HCT116 (cell line): Measurements from ENCODE around the gene SPATA16. TPM values are rescaled to one million over a fixed set of nuclear protein-coding genes. Genes with fewer than 3 reads are reported as not detected.

Experiments used
- ATAC-seq: fragments of 200-7000 bp; cut with Tn5 transposase; 2 replicates; pipeline ENCODE4 v1.9.1; 2020; ENCODE audit warnings: mild to moderate bottlenecking, moderate library complexity
- BruUV-seq: library from RNA; stranded (reverse); fragments of 400-500 nt; replicated peaks from 2 replicates; lab custom pipeline; 2021; lab: Mats Ljungman, UMichigan
- CTCF ChIA-PET: fragments of 300-600 bp; sonication (Branson Sonifier 250); formaldehyde crosslinking; loops from one replicate; lab custom pipeline; 2021; ENCODE audit warnings: antibody characterized with exemption; lab: Charles Lee
- POLR2A ChIA-PET: fragments of 300-600, 350-600 bp; sonication (Branson Sonifier 250); formaldehyde crosslinking; loops from one replicate; lab custom pipeline; 2021; ENCODE audit warnings: antibody characterized with exemption; lab: Charles Lee
- RAD21 ChIA-PET, 2 experiments: fragments of 300-600 bp; sonication (Branson Sonifier 250); formaldehyde crosslinking; loops; one replicate each; lab custom pipeline; 2023; ENCODE audit warnings: low total read pairs in 2 of 2; ENCODE audit not compliant: uncharacterized antibody in 2 of 2, unreplicated experiment in 2 of 2, low non-redundant PET in 1 of 2; lab: Charles Lee
- DNase-seq: peaks from one replicate; pipeline ENCODE4 v3.0.0-alpha.2; 2010; ENCODE audit warnings: low read depth, low spot score
- H2AFZ ChIP-seq: fragments of 200-600 bp; shearing (Covaris generic), sonication (generic); 2 replicates; pipeline ENCODE4 v1.6.1; 2017; ENCODE audit warnings: low read depth, mixed run types, mixed read lengths, antibody characterized with exemption, low read length; ENCODE audit not compliant: poor library complexity, severe bottlenecking
- H3K27ac ChIP-seq: 2 replicates; pipeline ENCODE4 v1.5.1; 2012; ENCODE audit warnings: low read depth, low read length
- H3K27me3 ChIP-seq: fragments of 200-600 bp; sonication (generic); 2 replicates; pipeline ENCODE4 v1.6.1; 2016; ENCODE audit warnings: mixed run types, low read length, mixed read lengths; ENCODE audit not compliant: insufficient read depth
- H3K36me3 ChIP-seq, 2 experiments: fragments of 200-500 bp in 1 of 2; fragments of 200-600 bp in 1 of 2; sonication (Bioruptor generic) in 1 of 2; sonication (generic) in 1 of 2; 2 replicates each; pipeline versions ENCODE4 v1.5.1 to v1.6.1; 2014 to 2016; ENCODE audit warnings: low read length in 2 of 2, inconsistent platforms in 1 of 2, mixed read lengths in 1 of 2, mixed run types in 1 of 2; ENCODE audit not compliant: insufficient read depth in 2 of 2, control insufficient read depth in 1 of 2
- H3K4me1 ChIP-seq, 2 experiments: fragments of 200-600 bp in 1 of 2; sonication (generic) in 1 of 2; 2 replicates each; pipeline versions ENCODE4 v1.5.1 to v1.6.1; 2012 to 2017; ENCODE audit warnings: low read length in 2 of 2, inconsistent platforms in 1 of 2, mild to moderate bottlenecking in 1 of 2, mixed read lengths in 1 of 2, mixed run types in 1 of 2, moderate library complexity in 1 of 2; ENCODE audit not compliant: insufficient read depth in 2 of 2, control insufficient read depth in 1 of 2
- H3K4me2 ChIP-seq: fragments of 200-600 bp; sonication (generic); 2 replicates; pipeline ENCODE4 v1.6.1; 2017; ENCODE audit warnings: mixed run types, low read length, mixed read lengths
- H3K4me3 ChIP-seq, 2 experiments: fragments of 200-600 bp in 1 of 2; sonication (generic) in 1 of 2; replicated peaks in 1 of 2; 2 replicates each; pipeline ENCODE4 v1.5.1; 2011 to 2016; ENCODE audit warnings: low read length in 2 of 2, control low read depth in 1 of 2, low read depth in 1 of 2, mild to moderate bottlenecking in 1 of 2, mixed read lengths in 1 of 2, mixed run types in 1 of 2
- H3K79me2 ChIP-seq: fragments of 200-600 bp; sonication (generic); 2 replicates; pipeline ENCODE4 v1.6.1; 2017; ENCODE audit warnings: mild to moderate bottlenecking, mixed run types, low read length, moderate library complexity, mixed read lengths; ENCODE audit not compliant: insufficient read depth
- H3K9ac ChIP-seq: fragments of 200-600 bp; sonication (generic); 2 replicates; pipeline ENCODE4 v1.6.1; 2016; ENCODE audit warnings: low read length, mixed read lengths
- H3K9me2 ChIP-seq: fragments of 200-600 bp; sonication (generic), shearing (Covaris generic); 2 replicates; pipeline ENCODE4 v1.6.1; 2017; ENCODE audit warnings: mixed run types, mild to moderate bottlenecking, moderate library complexity; ENCODE audit not compliant: insufficient read depth
- H3K9me3 ChIP-seq, 2 experiments: fragments of 200-500 bp in 1 of 2; fragments of 200-600 bp in 1 of 2; sonication (Bioruptor generic) in 1 of 2; sonication (generic) in 1 of 2; 2 replicates each; pipeline ENCODE4 v1.6.1; 2014 to 2017; ENCODE audit warnings: low read length in 2 of 2, mixed read lengths in 2 of 2, inconsistent platforms in 1 of 2, low read depth in 1 of 2, mild to moderate bottlenecking in 1 of 2, mixed run types in 1 of 2, moderate library complexity in 1 of 2; ENCODE audit not compliant: control insufficient read depth in 1 of 2, insufficient read depth in 1 of 2
- H4K20me1 ChIP-seq: fragments of 200-600 bp; sonication (generic), shearing (Covaris generic); 2 replicates; pipeline ENCODE4 v1.6.1; 2017; ENCODE audit warnings: mixed run types, mild to moderate bottlenecking, moderate library complexity; ENCODE audit not compliant: insufficient read depth
- CBX3 ChIP-seq: IDR thresholded peaks from 2 replicates; pipeline ENCODE4 v1.6.1; 2012; ENCODE audit warnings: low read depth
- CEBPB ChIP-seq: IDR thresholded peaks from 2 replicates; pipeline ENCODE4 v1.6.1; 2012; ENCODE audit warnings: low read depth
- EZH2phosphoT487 ChIP-seq: fragments of 200-600 bp; IDR thresholded peaks from 2 replicates; pipeline ENCODE4 v1.6.1; 2018; ENCODE audit warnings: antibody characterized with exemption, borderline replicate concordance
- FOSL1 ChIP-seq: IDR thresholded peaks from 2 replicates; pipeline ENCODE4 v1.6.1; 2012; ENCODE audit warnings: low read depth
- JUND ChIP-seq: IDR thresholded peaks from 2 replicates; pipeline ENCODE4 v1.6.1; 2012
- POLR2AphosphoS5 ChIP-seq: IDR thresholded peaks from 2 replicates; pipeline ENCODE4 v1.6.1; 2011; ENCODE audit warnings: mild to moderate bottlenecking, low read depth, low read length, moderate library complexity
- RAD21 ChIP-seq: IDR thresholded peaks from 2 replicates; pipeline ENCODE4 v1.6.1; 2012; ENCODE audit warnings: low read depth, mild to moderate bottlenecking
- SP1 ChIP-seq: IDR thresholded peaks from 2 replicates; pipeline ENCODE4 v1.6.1; 2012; ENCODE audit warnings: low read depth
- SRF ChIP-seq: IDR thresholded peaks from 2 replicates; pipeline ENCODE4 v1.6.1; 2012; ENCODE audit warnings: low read depth
- ZFX ChIP-seq: fragments of 450-650 bp; IDR thresholded peaks from 2 replicates; pipeline ENCODE4 v1.6.1; 2017
- ZNF274 ChIP-seq: fragments of 200-500 bp; sonication (Bioruptor generic); IDR thresholded peaks from 2 replicates; pipeline ENCODE4 v1.6.1; 2014; ENCODE audit warnings: mild to moderate bottlenecking, low read depth, low read length, inconsistent platforms
- intact Hi-C: fragments of 100-400 bp; cut with micrococcal nuclease; formaldehyde crosslinking; loops from 2 replicates; pipeline ENCODE4 v1.10.0; 2022
- total RNA-seq: library from RNA; stranded (reverse); gene quantifications from one replicate; pipeline ENCODE4 v1.2.1, GENCODE V29; 2021; ENCODE audit not compliant: unreplicated experiment
- TF ChIP-seq, protein P1 (sequence below): IDR thresholded peaks from 2 replicates; pipeline ENCODE4 v1.6.1; 2012
- TF ChIP-seq, protein P2 (sequence below): IDR thresholded peaks from 2 replicates; pipeline ENCODE4 v1.6.1; 2012
- TF ChIP-seq, protein P3 (sequence below), 3 experiments: fragments of 200-600 bp in 1 of 3; sonication (generic) in 1 of 3; IDR thresholded peaks in 2 of 3; conservative IDR thresholded peaks in 1 of 3; 2 replicates each; pipeline ENCODE4 v1.5.1; 2012 to 2017; ENCODE audit warnings: low read depth in 2 of 3, low read length in 2 of 3, antibody characterized with exemption in 1 of 3, borderline replicate concordance in 1 of 3, control low read depth in 1 of 3, mild to moderate bottlenecking in 1 of 3, mixed read lengths in 1 of 3, mixed run types in 1 of 3, moderate library complexity in 1 of 3; ENCODE audit not compliant: insufficient read depth in 1 of 3

Gene SPATA16
- total RNA-seq, 1 experiment from 2014 or later = not detected

DNA sequence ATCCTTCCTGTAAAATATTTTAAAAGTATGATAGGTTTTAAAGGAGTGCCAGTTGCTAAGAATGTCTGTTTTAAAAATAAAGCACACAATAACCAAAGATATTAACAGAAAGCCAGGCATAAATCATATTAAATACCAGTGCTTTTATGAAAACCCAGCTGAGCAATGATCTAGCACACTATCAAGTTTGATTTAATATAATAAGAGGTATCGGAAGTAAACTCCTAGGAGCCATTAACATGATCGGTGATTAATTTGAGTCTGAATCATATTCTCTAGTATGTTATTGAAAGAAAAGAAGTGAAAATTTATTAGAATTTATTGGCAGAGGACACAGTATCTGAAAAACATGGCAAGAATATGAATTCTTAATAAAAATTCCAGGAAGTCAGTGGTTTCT is 91.7 kb downstream of the SPATA16 start:
- ChIA-PET CTCF (no interaction called here), POLR2A (no interaction called here), RAD21 (no interaction called here)
- H3K79me2 ChIP-seq = no peaks in the 10 kb centered on the region
- no peak overlapping the region for H3K4me3 ChIP-seq
- no peak overlapping the region for H2AFZ ChIP-seq
- no peak overlapping the region for H3K4me2 ChIP-seq
- H3K36me3 ChIP-seq = no peaks in the 10 kb centered on the region
- no peak overlapping the region for H3K27ac ChIP-seq
- no peaks in the 10 kb centered on the region for H3K9me3 ChIP-seq
- H3K4me1 ChIP-seq = no peaks in the 10 kb centered on the region
- ATAC-seq (no peak), DNase-seq (no peak)
- no TSS peak for BruUV-seq
- TF ChIP-seq, protein P1, sequence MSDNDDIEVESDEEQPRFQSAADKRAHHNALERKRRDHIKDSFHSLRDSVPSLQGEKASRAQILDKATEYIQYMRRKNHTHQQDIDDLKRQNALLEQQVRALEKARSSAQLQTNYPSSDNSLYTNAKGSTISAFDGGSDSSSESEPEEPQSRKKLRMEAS = no peak
- TF ChIP-seq POLR2AphosphoS5 (no peak), EZH2phosphoT487 (no peak), SP1 (no peak), ZFX (no peak), ZNF274 (no peak), CBX3 (no peak), SRF (no peak), FOSL1 (no peak), JUND (no peak)
- TF ChIP-seq, protein P2, sequence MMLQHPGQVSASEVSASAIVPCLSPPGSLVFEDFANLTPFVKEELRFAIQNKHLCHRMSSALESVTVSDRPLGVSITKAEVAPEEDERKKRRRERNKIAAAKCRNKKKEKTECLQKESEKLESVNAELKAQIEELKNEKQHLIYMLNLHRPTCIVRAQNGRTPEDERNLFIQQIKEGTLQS = no peak
- intact Hi-C loops = loop anchor here (5.0 kb wide), 1 partner anchor 212 kb away; no protein-coding TSS in a partner anchor
- no peaks in the 10 kb centered on the region for H3K9me2 ChIP-seq
- H3K27me3 ChIP-seq = no peaks in the 10 kb centered on the region
- H3K9ac ChIP-seq = no peak overlapping the region
- no peaks in the 10 kb centered on the region for H4K20me1 ChIP-seq

DNA sequence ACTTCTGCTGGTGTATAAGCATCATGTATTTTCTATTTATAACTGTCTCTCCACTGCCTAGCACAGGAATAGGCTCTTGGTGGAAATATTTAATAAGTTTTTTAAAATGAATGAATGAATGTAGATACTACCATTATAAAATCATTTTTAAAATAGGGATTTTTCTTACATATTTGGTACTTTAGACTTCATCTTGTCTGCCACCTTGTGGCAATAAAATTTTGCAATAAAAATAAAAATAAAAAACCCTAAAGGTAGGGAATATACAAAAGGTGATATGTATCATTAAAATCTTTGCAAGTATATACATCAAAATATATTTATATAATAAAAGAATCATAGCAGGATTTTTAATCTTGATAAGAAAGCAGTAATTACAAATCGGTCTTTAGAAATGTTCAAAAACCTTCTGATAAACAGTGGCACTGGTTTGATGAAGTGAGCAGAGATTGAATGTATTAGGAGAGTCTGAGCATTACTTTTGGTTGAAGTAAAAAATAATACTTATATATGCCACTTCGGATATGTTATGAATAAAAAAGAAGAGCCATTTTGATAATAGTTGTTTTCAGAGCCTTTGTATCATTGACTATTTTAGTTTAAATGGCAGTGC is 95.2 kb downstream of the SPATA16 start:
- no peak overlapping the region for H2AFZ ChIP-seq
- DNase-seq = no peak
- no peak overlapping the region for H3K9ac ChIP-seq
- H3K9me2 ChIP-seq = no peaks in the 10 kb centered on the region
- no peaks in the 10 kb centered on the region for H3K4me1 ChIP-seq
- H3K79me2 ChIP-seq = no peaks in the 10 kb centered on the region
- no peak for ATAC-seq
- no peaks in the 10 kb centered on the region for H3K27me3 ChIP-seq
- no peaks in the 10 kb centered on the region for H4K20me1 ChIP-seq
- ChIA-PET POLR2A (no interaction called here), RAD21 (no interaction called here), CTCF (interaction anchor here (1.0 kb wide), 1 partner anchor 14 kb away, joined by 3 read pairs; no protein-coding TSS in a partner anchor)
- intact Hi-C loops = loop anchor here (1.0 to 5.0 kb wide), 4 partner anchors 59 to 237 kb away; no protein-coding TSS in a partner anchor
- no peaks in the 10 kb centered on the region for H3K36me3 ChIP-seq
- TF ChIP-seq RAD21 (peak; percentile 48), CEBPB (no peak)
- TF ChIP-seq, protein P3, sequence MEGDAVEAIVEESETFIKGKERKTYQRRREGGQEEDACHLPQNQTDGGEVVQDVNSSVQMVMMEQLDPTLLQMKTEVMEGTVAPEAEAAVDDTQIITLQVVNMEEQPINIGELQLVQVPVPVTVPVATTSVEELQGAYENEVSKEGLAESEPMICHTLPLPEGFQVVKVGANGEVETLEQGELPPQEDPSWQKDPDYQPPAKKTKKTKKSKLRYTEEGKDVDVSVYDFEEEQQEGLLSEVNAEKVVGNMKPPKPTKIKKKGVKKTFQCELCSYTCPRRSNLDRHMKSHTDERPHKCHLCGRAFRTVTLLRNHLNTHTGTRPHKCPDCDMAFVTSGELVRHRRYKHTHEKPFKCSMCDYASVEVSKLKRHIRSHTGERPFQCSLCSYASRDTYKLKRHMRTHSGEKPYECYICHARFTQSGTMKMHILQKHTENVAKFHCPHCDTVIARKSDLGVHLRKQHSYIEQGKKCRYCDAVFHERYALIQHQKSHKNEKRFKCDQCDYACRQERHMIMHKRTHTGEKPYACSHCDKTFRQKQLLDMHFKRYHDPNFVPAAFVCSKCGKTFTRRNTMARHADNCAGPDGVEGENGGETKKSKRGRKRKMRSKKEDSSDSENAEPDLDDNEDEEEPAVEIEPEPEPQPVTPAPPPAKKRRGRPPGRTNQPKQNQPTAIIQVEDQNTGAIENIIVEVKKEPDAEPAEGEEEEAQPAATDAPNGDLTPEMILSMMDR (IDR thresholded peaks at IDR 0.05 in 2 of 3, conservative IDR thresholded peaks at IDR 0.05 in 1 of 3; ENCODE audit: borderline replicate concordance in 1 of 3, insufficient read depth in 1 of 3, low read depth in 2 of 3, low read length in 2 of 3) = peak in 2 of 3 experiments; percentile 10 to 58; a peak in 3 of 6 replicates
- H3K27ac ChIP-seq = no peak overlapping the region
- no peak overlapping the region for H3K4me2 ChIP-seq
- H3K4me3 ChIP-seq = no peak overlapping the region
- no peaks in the 10 kb centered on the region for H3K9me3 ChIP-seq
- BruUV-seq = no TSS peak
